GM10266 (cell line): ENCODE results near the gene COPS6.

ENCODE experiments used
- DNase-seq: peaks from one replicate; pipeline ENCODE4 v3.0.0; 2012; ENCODE audit errors: extremely low spot score
- CTCF ChIP-seq: IDR thresholded peaks from 2 replicates; pipeline ENCODE4 v1.5.1; 2012; ENCODE audit warnings: mild to moderate bottlenecking, low read depth; ENCODE audit not compliant: control insufficient read depth, insufficient read depth; ENCODE audit errors: missing control alignments

The COPS6 gene

GRCh38 chr7:100120733-100121036, 31.9 kb downstream of the COPS6 start:
- no peak for TF ChIP-seq CTCF
- DNase-seq, result no peak

GRCh38 chr7:100122067-100122466, 33.3 kb downstream of the COPS6 start:
- no peak for DNase-seq
- TF ChIP-seq CTCF, result no peak

- DNase-seq, result no peak
- no peak for TF ChIP-seq CTCF
These were observed 33.8 kb downstream of the COPS6 start for GRCh38 chr7:100122568-100122967.

- no peak for TF ChIP-seq CTCF
- DNase-seq, result no peak
These were observed 35.8 kb downstream of the COPS6 start for GRCh38 chr7:100124301-100125230.

- no peak for TF ChIP-seq CTCF
- DNase-seq, result no peak
These were observed 37.6 kb downstream of the COPS6 start for GRCh38 chr7:100126239-100126930.

- DNase-seq, result peak; percentile 92
- TF ChIP-seq CTCF, result no peak
These were observed 38.4 kb downstream of the COPS6 start, which contains the start of gene MBLAC1 for GRCh38 chr7:100126931-100127865. Gene MBLAC1 (plus strand): TSS chr7:100126967. CDS start chr7:100127396, 429 bp downstream.
